ENCODE data around the gene ARHGEF40.
A peak's percentile ranks its signal among the peaks of the same experiment; 100 is the strongest.

The ARHGEF40 gene

DNA sequence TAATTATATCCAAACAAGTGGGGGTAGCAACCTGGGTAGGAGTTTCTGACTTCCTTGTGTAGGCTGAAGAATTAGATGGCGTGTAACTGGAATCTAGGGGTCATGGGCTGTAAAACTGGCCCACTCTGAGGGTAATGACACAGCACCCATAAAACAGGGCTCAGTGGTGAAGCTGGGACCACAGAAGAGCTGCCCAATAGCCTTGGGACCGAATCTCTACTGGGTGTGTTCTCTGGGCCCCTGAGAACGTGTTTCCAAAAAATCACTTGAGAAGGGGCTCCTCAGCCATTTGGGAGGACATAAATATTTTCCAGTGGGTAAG lies 8.8 kb upstream of the ARHGEF40 start:
- Histone ChIP-seq H3K27ac (ENCODE audit: low read depth, low read length) (no peak overlapping the region), H3K36me3 (ENCODE audit: control insufficient read depth, low read length) (no peaks in the 10 kb centered on the region), H3K9me2 (replicated peaks; ENCODE audit: control insufficient read depth, low read length) (no peaks in the 10 kb centered on the region), H3K4me2 (ENCODE audit: low read length) (no peak overlapping the region), H3K79me2 (ENCODE audit: control insufficient read depth, low read length) (no peaks in the 10 kb centered on the region), H3K27me3 (ENCODE audit: control insufficient read depth, low read length) (peaks cover 50% of the 10 kb centered on the region), H3K4me3 (ENCODE audit: low read length) (no peak overlapping the region), H3F3A (ENCODE audit: control insufficient read depth, insufficient read depth) (no peaks in the 10 kb centered on the region), H3K9me3 (ENCODE audit: control insufficient read depth, insufficient read depth, low read length) (no peaks in the 10 kb centered on the region), H4K20me1 (ENCODE audit: control insufficient read depth, insufficient read depth, low read depth, low read length) (no peaks in the 10 kb centered on the region), H3K4me1 (ENCODE audit: control insufficient read depth, low read length) (peaks cover 9% of the 10 kb centered on the region)
- TF ChIP-seq EZH2phosphoT487 (IDR thresholded peaks at IDR 0.05; ENCODE audit: borderline replicate concordance, low read length), result no peak
- TF ChIP-seq, protein P1, sequence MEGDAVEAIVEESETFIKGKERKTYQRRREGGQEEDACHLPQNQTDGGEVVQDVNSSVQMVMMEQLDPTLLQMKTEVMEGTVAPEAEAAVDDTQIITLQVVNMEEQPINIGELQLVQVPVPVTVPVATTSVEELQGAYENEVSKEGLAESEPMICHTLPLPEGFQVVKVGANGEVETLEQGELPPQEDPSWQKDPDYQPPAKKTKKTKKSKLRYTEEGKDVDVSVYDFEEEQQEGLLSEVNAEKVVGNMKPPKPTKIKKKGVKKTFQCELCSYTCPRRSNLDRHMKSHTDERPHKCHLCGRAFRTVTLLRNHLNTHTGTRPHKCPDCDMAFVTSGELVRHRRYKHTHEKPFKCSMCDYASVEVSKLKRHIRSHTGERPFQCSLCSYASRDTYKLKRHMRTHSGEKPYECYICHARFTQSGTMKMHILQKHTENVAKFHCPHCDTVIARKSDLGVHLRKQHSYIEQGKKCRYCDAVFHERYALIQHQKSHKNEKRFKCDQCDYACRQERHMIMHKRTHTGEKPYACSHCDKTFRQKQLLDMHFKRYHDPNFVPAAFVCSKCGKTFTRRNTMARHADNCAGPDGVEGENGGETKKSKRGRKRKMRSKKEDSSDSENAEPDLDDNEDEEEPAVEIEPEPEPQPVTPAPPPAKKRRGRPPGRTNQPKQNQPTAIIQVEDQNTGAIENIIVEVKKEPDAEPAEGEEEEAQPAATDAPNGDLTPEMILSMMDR (IDR thresholded peaks at IDR 0.05; ENCODE audit: low read depth, low read length, poor library complexity, severe bottlenecking), result no peak

- H3K36me3 ChIP-seq (ENCODE audit: control insufficient read depth, low read length), result no peaks in the 10 kb centered on the region
- H4K20me1 ChIP-seq (ENCODE audit: control insufficient read depth, insufficient read depth, low read depth, low read length), result no peaks in the 10 kb centered on the region
- H3K9me3 ChIP-seq (ENCODE audit: control insufficient read depth, insufficient read depth, low read length), result no peaks in the 10 kb centered on the region
- H3K4me2 ChIP-seq (ENCODE audit: low read length), result no peak overlapping the region; the same call in 1 of the 2 replicates
- H3F3A ChIP-seq (ENCODE audit: control insufficient read depth, insufficient read depth), result 0 out of 2 replicates have a peak, but pooled peaks cover 2% of the 10 kb centered on the region
- H3K4me3 ChIP-seq (ENCODE audit: low read length), result no peak overlapping the region
- H3K4me1 ChIP-seq (ENCODE audit: control insufficient read depth, low read length), result peaks cover 17% of the 10 kb centered on the region
- H3K79me2 ChIP-seq (ENCODE audit: control insufficient read depth, low read length), result no peaks in the 10 kb centered on the region
- H3K27me3 ChIP-seq (ENCODE audit: control insufficient read depth, low read length), result peaks cover 69% of the 10 kb centered on the region
- no peaks in the 10 kb centered on the region for H3K9me2 ChIP-seq (replicated peaks; ENCODE audit: control insufficient read depth, low read length)
- TF ChIP-seq, protein P1 (IDR thresholded peaks at IDR 0.05; ENCODE audit: low read depth, low read length, poor library complexity, severe bottlenecking), result no peak
- no peak for TF ChIP-seq EZH2phosphoT487 (IDR thresholded peaks at IDR 0.05; ENCODE audit: borderline replicate concordance, low read length)
- H3K27ac ChIP-seq (ENCODE audit: low read depth, low read length), result no peak overlapping the region
Observed at GRCh38 chr14:21063479-21063878, 6.6 kb upstream of the ARHGEF40 start.

DNA sequence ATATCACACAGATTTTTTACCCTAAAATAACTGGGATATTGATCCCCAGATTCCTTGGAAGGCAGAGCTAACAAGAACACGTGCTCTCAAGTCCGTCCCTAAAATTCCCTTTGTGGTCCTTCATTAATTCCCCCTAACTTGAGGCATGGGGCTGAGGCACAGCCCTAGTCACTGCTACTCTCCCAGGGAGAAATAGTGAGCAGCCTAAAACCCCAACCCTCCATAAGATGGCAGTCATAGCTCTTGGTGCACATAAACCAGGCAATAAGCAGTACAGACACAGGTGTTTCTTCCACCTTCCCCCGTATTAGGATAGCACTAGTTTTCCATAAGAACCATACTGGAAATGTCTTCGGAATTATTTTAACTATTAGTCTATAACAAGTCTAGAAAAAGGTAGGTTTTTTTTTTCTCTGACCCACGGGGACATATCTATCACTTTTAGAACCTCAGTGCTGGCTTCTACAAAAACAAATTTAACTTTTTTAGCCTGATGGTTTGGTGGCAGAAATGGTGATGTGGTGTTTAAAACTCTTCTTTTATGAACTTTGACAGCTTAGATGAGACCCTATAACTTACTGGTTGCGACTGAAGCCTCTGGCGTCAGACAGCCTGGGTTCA lies 3.1 kb upstream of the ARHGEF40 start:
- Histone ChIP-seq H3K36me3 (ENCODE audit: control insufficient read depth, low read length) (no peaks in the 10 kb centered on the region), H3K4me1 (ENCODE audit: control insufficient read depth, low read length) (peaks cover 48% of the 10 kb centered on the region), H3K4me2 (ENCODE audit: low read length) (no peak overlapping the region), H3K4me3 (ENCODE audit: low read length) (no peak overlapping the region), H3K9me2 (replicated peaks; ENCODE audit: control insufficient read depth, low read length) (no peaks in the 10 kb centered on the region), H3K27me3 (ENCODE audit: control insufficient read depth, low read length) (peaks cover 78% of the 10 kb centered on the region), H4K20me1 (ENCODE audit: control insufficient read depth, insufficient read depth, low read depth, low read length) (no peaks in the 10 kb centered on the region), H3K27ac (ENCODE audit: low read depth, low read length) (no peak overlapping the region), H3F3A (ENCODE audit: control insufficient read depth, insufficient read depth) (peaks cover 5% of the 10 kb centered on the region; the same call in 1 of the 2 replicates), H3K9me3 (ENCODE audit: control insufficient read depth, insufficient read depth, low read length) (no peaks in the 10 kb centered on the region), H3K79me2 (ENCODE audit: control insufficient read depth, low read length) (no peaks in the 10 kb centered on the region)
- TF ChIP-seq EZH2phosphoT487 (IDR thresholded peaks at IDR 0.05; ENCODE audit: borderline replicate concordance, low read length), result no peak
- TF ChIP-seq, protein P1 (IDR thresholded peaks at IDR 0.05; ENCODE audit: low read depth, low read length, poor library complexity, severe bottlenecking), result peak; percentile 36
